PC-3 (cell line): ENCODE results near the gene PRRT2.

Experiments used
- EZH2 ChIP-seq: fragments of 300-600 bp; sonication (generic); IDR thresholded peaks from one replicate; pipeline ENCODE4 v1.6.1; 2017; ENCODE audit warnings: antibody characterized with exemption, mild to moderate bottlenecking, low read length; ENCODE audit not compliant: unreplicated experiment
- TF ChIP-seq, protein P1 (sequence below): fragments of 300-600 bp; sonication (generic); conservative IDR thresholded peaks from 2 replicates; pipeline ENCODE4 v1.5.1; 2017; ENCODE audit warnings: antibody characterized with exemption, low read depth, mild to moderate bottlenecking, low read length

DNA sequence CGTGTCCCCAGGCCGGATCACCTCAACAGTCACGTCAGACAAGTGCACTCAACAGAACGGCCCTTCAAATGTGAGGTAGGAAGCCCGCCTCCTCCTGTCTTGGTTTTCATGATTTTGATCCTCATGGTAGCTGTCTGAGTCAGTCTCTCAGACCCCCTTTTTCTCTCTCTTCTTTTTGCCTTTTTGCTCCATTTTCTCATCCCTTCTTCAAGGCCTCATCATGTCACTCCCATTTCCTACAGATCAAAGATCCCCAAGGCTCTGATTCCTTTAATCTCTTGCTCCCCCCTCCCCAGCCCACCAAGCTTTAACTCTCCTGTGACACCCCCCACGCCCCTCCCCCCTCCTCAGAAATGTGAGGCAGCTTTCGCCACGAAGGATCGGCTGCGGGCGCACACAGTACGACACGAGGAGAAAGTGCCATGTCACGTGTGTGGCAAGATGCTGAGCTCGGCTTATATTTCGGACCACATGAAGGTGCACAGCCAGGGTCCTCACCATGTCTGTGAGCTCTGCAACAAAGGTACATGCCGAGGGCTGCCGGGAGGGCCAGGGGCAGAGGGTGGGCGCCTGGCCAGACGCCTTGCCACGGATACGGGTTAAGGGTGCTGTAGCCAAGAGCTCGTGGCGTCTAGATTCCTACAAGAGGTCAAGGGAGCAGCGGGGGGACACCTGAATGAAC, 3.6 kb upstream of the PRRT2 start:
- TF ChIP-seq, protein P1, sequence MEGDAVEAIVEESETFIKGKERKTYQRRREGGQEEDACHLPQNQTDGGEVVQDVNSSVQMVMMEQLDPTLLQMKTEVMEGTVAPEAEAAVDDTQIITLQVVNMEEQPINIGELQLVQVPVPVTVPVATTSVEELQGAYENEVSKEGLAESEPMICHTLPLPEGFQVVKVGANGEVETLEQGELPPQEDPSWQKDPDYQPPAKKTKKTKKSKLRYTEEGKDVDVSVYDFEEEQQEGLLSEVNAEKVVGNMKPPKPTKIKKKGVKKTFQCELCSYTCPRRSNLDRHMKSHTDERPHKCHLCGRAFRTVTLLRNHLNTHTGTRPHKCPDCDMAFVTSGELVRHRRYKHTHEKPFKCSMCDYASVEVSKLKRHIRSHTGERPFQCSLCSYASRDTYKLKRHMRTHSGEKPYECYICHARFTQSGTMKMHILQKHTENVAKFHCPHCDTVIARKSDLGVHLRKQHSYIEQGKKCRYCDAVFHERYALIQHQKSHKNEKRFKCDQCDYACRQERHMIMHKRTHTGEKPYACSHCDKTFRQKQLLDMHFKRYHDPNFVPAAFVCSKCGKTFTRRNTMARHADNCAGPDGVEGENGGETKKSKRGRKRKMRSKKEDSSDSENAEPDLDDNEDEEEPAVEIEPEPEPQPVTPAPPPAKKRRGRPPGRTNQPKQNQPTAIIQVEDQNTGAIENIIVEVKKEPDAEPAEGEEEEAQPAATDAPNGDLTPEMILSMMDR = no peak
- no peak for TF ChIP-seq EZH2
